Measurements from ENCODE around the gene ASB14.

Gene ASB14

DNA sequence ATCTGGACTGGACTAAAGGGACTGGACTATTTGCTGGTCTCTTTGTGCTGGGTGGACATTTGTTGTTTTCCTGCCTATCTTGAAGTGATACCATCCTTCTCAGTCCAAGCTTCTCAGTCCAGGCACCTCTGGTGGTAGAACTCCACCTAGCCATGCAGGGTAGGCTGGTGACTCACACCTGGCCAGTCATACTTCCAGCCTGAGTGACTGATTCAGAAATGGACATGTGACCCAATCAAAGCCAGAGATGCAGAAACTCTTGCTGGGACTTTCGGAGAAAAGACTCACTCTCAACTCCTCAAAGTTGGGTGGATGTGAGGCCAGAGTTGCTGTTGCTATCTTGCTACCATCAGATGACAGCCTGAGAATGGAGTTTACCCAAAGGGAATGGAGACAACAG is 5.6 kb upstream of the ASB14 start:
- Histone ChIP-seq H3K4me3 (ENCODE audit: low read length) (no peak overlapping the region), H3K27me3 (ENCODE audit: control insufficient read depth, low read length) (peaks cover 13% of the 10 kb centered on the region), H3K27ac (ENCODE audit: low read depth, low read length) (no peak overlapping the region), H3K9me3 (ENCODE audit: control insufficient read depth, insufficient read depth, low read length) (no peaks in the 10 kb centered on the region), H3K4me2 (ENCODE audit: low read length) (no peak overlapping the region), H3K9me2 (replicated peaks; ENCODE audit: control insufficient read depth, low read length) (no peaks in the 10 kb centered on the region), H3K36me3 (ENCODE audit: control insufficient read depth, low read length) (no peaks in the 10 kb centered on the region), H4K20me1 (ENCODE audit: control insufficient read depth, insufficient read depth, low read depth, low read length) (no peaks in the 10 kb centered on the region), H3F3A (ENCODE audit: control insufficient read depth, insufficient read depth) (no peaks in the 10 kb centered on the region), H3K79me2 (ENCODE audit: control insufficient read depth, low read length) (no peaks in the 10 kb centered on the region), H3K4me1 (ENCODE audit: control insufficient read depth, low read length) (no peaks in the 10 kb centered on the region)
- TF ChIP-seq EZH2phosphoT487 (IDR thresholded peaks at IDR 0.05; ENCODE audit: borderline replicate concordance, low read length): no peak
- TF ChIP-seq, protein P1, sequence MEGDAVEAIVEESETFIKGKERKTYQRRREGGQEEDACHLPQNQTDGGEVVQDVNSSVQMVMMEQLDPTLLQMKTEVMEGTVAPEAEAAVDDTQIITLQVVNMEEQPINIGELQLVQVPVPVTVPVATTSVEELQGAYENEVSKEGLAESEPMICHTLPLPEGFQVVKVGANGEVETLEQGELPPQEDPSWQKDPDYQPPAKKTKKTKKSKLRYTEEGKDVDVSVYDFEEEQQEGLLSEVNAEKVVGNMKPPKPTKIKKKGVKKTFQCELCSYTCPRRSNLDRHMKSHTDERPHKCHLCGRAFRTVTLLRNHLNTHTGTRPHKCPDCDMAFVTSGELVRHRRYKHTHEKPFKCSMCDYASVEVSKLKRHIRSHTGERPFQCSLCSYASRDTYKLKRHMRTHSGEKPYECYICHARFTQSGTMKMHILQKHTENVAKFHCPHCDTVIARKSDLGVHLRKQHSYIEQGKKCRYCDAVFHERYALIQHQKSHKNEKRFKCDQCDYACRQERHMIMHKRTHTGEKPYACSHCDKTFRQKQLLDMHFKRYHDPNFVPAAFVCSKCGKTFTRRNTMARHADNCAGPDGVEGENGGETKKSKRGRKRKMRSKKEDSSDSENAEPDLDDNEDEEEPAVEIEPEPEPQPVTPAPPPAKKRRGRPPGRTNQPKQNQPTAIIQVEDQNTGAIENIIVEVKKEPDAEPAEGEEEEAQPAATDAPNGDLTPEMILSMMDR (IDR thresholded peaks at IDR 0.05; ENCODE audit: low read depth, low read length, poor library complexity, severe bottlenecking): no peak

DNA sequence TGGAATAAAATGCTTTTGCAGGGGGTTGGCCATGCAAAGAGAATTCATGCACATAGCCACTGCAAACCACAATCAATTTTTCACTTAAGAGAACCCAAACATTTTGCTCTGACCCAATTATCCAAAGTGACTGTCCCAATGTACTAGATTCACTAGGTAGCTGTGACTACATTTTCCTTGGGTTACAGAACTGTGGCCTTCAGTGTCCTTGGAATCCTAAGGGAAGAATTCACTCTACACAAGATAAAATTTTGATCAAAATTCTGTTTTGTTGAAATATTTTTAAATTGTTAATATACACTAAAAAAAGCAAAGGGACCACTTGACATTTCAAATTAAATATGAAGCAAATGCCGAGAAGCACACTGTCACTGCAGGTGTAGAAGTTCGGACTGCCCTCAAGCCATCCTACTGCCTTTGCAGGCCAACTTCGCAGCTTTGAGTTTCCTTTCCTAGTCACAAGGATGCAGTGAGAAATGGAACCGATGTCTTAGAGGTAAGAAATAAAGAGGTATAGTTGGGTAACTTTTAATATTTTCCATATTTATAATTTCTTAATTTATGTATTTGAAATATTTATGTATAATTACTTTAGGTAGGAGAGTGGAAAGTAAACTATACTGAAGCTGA is 527 bp upstream of the ASB14 start:
- Histone ChIP-seq H3K27me3 (ENCODE audit: control insufficient read depth, low read length) (peaks cover 6% of the 10 kb centered on the region), H3K4me3 (ENCODE audit: low read length) (no peak overlapping the region), H3K4me1 (ENCODE audit: control insufficient read depth, low read length) (no peaks in the 10 kb centered on the region), H3K4me2 (ENCODE audit: low read length) (no peak overlapping the region), H4K20me1 (ENCODE audit: control insufficient read depth, insufficient read depth, low read depth, low read length) (no peaks in the 10 kb centered on the region), H3K9me3 (ENCODE audit: control insufficient read depth, insufficient read depth, low read length) (no peaks in the 10 kb centered on the region), H3K27ac (ENCODE audit: low read depth, low read length) (no peak overlapping the region), H3K36me3 (ENCODE audit: control insufficient read depth, low read length) (no peaks in the 10 kb centered on the region), H3K9me2 (replicated peaks; ENCODE audit: control insufficient read depth, low read length) (no peaks in the 10 kb centered on the region), H3F3A (ENCODE audit: control insufficient read depth, insufficient read depth) (no peaks in the 10 kb centered on the region), H3K79me2 (ENCODE audit: control insufficient read depth, low read length) (no peaks in the 10 kb centered on the region)
- TF ChIP-seq EZH2phosphoT487 (IDR thresholded peaks at IDR 0.05; ENCODE audit: borderline replicate concordance, low read length): no peak
- TF ChIP-seq, protein P1 (IDR thresholded peaks at IDR 0.05; ENCODE audit: low read depth, low read length, poor library complexity, severe bottlenecking): no peak

DNA sequence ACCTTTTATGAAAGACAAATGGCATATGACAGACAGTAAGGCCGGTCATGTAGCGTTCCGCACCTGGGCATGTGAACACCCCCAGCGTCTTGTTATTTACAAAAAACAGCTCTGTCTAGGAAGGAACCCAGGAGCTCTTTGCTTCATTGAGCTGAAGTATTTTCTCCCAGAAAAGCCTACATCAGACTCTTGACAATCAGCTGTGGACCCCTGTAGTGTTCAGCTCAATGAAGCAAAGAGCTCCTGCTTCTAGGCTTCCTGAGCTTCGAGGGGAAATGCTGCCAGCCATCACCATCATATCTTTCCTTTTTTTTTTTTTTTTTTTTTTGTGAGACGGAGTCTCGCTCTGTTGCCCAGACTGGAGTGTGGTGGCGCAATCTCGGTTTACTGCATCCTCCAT is 4.1 kb downstream of the ASB14 start:
- Histone ChIP-seq H3K9me2 (replicated peaks; ENCODE audit: control insufficient read depth, low read length) (no peaks in the 10 kb centered on the region), H3K27me3 (ENCODE audit: control insufficient read depth, low read length) (no peaks in the 10 kb centered on the region), H4K20me1 (ENCODE audit: control insufficient read depth, insufficient read depth, low read depth, low read length) (no peaks in the 10 kb centered on the region), H3K9me3 (ENCODE audit: control insufficient read depth, insufficient read depth, low read length) (no peaks in the 10 kb centered on the region), H3K4me3 (ENCODE audit: low read length) (no peak overlapping the region), H3K36me3 (ENCODE audit: control insufficient read depth, low read length) (no peaks in the 10 kb centered on the region), H3K27ac (ENCODE audit: low read depth, low read length) (no peak overlapping the region), H3K79me2 (ENCODE audit: control insufficient read depth, low read length) (no peaks in the 10 kb centered on the region), H3K4me1 (ENCODE audit: control insufficient read depth, low read length) (no peaks in the 10 kb centered on the region), H3F3A (ENCODE audit: control insufficient read depth, insufficient read depth) (no peaks in the 10 kb centered on the region), H3K4me2 (ENCODE audit: low read length) (no peak overlapping the region)
- no peak for TF ChIP-seq EZH2phosphoT487 (IDR thresholded peaks at IDR 0.05; ENCODE audit: borderline replicate concordance, low read length)
- TF ChIP-seq, protein P1 (IDR thresholded peaks at IDR 0.05; ENCODE audit: low read depth, low read length, poor library complexity, severe bottlenecking): no peak

Measured in DOHH2 (cell line).